Upper lobe of left lung (tissue), 4 donors: Measurements from ENCODE around the gene TOP1.

Experiments
- CTCF ChIP-seq, 6 experiments: fragments of 450-650 bp in 4 of 6; fragments of 200-600 bp in 2 of 6; sonication (generic) in 2 of 6; IDR thresholded peaks; one replicate each; pipeline ENCODE4 v1.5.1; 2016 to 2019; ENCODE audit warnings: antibody characterized with exemption in 6 of 6
- POLR2A ChIP-seq, 4 donors: fragments of 450-650 bp; IDR thresholded peaks; one replicate each; pipeline ENCODE4 v1.5.1; 2016 to 2017; ENCODE audit warnings: antibody characterized with exemption in 4 of 4, mild to moderate bottlenecking in 2 of 4

GRCh38 chr20:41135187-41135887 lies 106.7 kb downstream of the TOP1 start:
- TF ChIP-seq CTCF (IDR thresholded peaks at IDR 0.05), result peak; percentile 55 to 81 (median 74)
- TF ChIP-seq POLR2A (IDR thresholded peaks at IDR 0.05), result no peak
